ENCODE data around the gene IL4I1. TPM values are rescaled to one million over a fixed set of nuclear protein-coding genes. Genes with fewer than 3 reads are reported as not detected.

The IL4I1 gene
- total and polyA plus RNA-seq, 4 donors = 0.08 to 0.75 (median 0.23) TPM

- Histone ChIP-seq H3K4me3 (ENCODE audit: low read depth in 1 of 3, low read length in 3 of 3) (no peak overlapping the region), H3K36me3 (ENCODE audit: control insufficient read depth in 4 of 4, insufficient read depth in 3 of 4, low read depth in 1 of 4, low read length in 3 of 4) (no peaks in the 10 kb centered on the region), H3K27me3 (ENCODE audit: control insufficient read depth in 4 of 4, insufficient read depth in 4 of 4, low read length in 3 of 4) (no peaks in the 10 kb centered on the region), H3K27ac (ENCODE audit: low read depth in 1 of 2, low read length in 2 of 2) (no peak overlapping the region), H3K4me1 (ENCODE audit: control insufficient read depth in 4 of 4, insufficient read depth in 4 of 4, low read length in 3 of 4) (peaks cover 0 to 14% (median 5%) of the 10 kb centered on the region in 4 donors), H3K9me3 (ENCODE audit: control insufficient read depth in 4 of 4, low read length in 3 of 4) (no peaks in the 10 kb centered on the region), H3K9ac (ENCODE audit: low read depth in 1 of 2, low read length in 2 of 2) (no peak overlapping the region)
- TF ChIP-seq RAD21 (IDR thresholded peaks at IDR 0.05) (no peak), FOXA2 (IDR thresholded peaks at IDR 0.05) (no peak), SP1 (IDR thresholded peaks at IDR 0.05) (no peak), CTCF (IDR thresholded peaks at IDR 0.05; ENCODE audit: low read depth, low read length, missing input control) (no peak), HNF4G (IDR thresholded peaks at IDR 0.05) (no peak), ZBTB33 (IDR thresholded peaks at IDR 0.05) (no peak), HNF4A (conservative IDR thresholded peaks at IDR 0.05) (no peak), FOXA1 (IDR thresholded peaks at IDR 0.05) (no peak), GABPA (IDR thresholded peaks at IDR 0.05 in 1 of 2, conservative IDR thresholded peaks at IDR 0.05 in 1 of 2) (no peak), TAF1 (conservative IDR thresholded peaks at IDR 0.05) (no peak), NR2F2 (IDR thresholded peaks at IDR 0.05) (no peak), EGR1 (IDR thresholded peaks at IDR 0.05; ENCODE audit: low read depth in 2 of 2) (no peak), REST (IDR thresholded peaks at IDR 0.05) (no peak)
- no peak for DNase-seq (ENCODE audit: low spot score)
- 96% methylated on average over 18 of the region's 18 CpGs for WGBS
Measured at GRCh38 chr19:49894011-49894664, 2.5 kb downstream of the IL4I1 start.

GRCh38 chr19:49892716-49893115, 4.0 kb downstream of the IL4I1 start:
- Histone ChIP-seq H3K36me3 (ENCODE audit: control insufficient read depth in 4 of 4, insufficient read depth in 3 of 4, low read depth in 1 of 4, low read length in 3 of 4) (peaks cover 0 to 4% (median 0%) of the 10 kb centered on the region in 4 donors), H3K4me3 (ENCODE audit: low read depth in 1 of 3, low read length in 3 of 3) (no peak overlapping the region), H3K27me3 (ENCODE audit: control insufficient read depth in 4 of 4, insufficient read depth in 4 of 4, low read length in 3 of 4) (no peaks in the 10 kb centered on the region), H3K4me1 (ENCODE audit: control insufficient read depth in 4 of 4, insufficient read depth in 4 of 4, low read length in 3 of 4) (peaks cover 0 to 14% (median 5%) of the 10 kb centered on the region in 4 donors), H3K27ac (ENCODE audit: low read depth in 1 of 2, low read length in 2 of 2) (no peak overlapping the region), H3K9me3 (ENCODE audit: control insufficient read depth in 4 of 4, low read length in 3 of 4) (no peaks in the 10 kb centered on the region), H3K9ac (ENCODE audit: low read depth in 1 of 2, low read length in 2 of 2) (no peak overlapping the region)
- 94% methylated on average over 1 of the region's 1 CpG for WGBS
- DNase-seq (ENCODE audit: low spot score) = no peak
- TF ChIP-seq CTCF (IDR thresholded peaks at IDR 0.05; ENCODE audit: low read depth, low read length, missing input control) (no peak), YY1 (IDR thresholded peaks at IDR 0.05) (no peak), JUND (IDR thresholded peaks at IDR 0.05) (no peak), RXRA (IDR thresholded peaks at IDR 0.05) (no peak), MAX (IDR thresholded peaks at IDR 0.05) (no peak), GABPA (IDR thresholded peaks at IDR 0.05 in 1 of 2, conservative IDR thresholded peaks at IDR 0.05 in 1 of 2) (no peak), TAF1 (conservative IDR thresholded peaks at IDR 0.05) (no peak), SP1 (IDR thresholded peaks at IDR 0.05) (no peak), FOXA1 (IDR thresholded peaks at IDR 0.05) (no peak), HNF4A (conservative IDR thresholded peaks at IDR 0.05) (no peak), EGR1 (IDR thresholded peaks at IDR 0.05; ENCODE audit: low read depth in 2 of 2) (no peak)

All from liver (tissue), 9 donors.